ENCODE results near the gene RIC3. TPM values are rescaled to one million over a fixed set of nuclear protein-coding genes. Genes with fewer than 3 reads are reported as not detected.

RIC3 gene
- total and polyA plus RNA-seq, 12 donors = 4.7 to 17.0 (median 12.5) TPM

- Histone ChIP-seq H3K4me3 (no peak overlapping the region), H3K36me3 (no peaks in the 10 kb centered on the region), H3K9me3 (no peaks in the 10 kb centered on the region), H3K27me3 (peaks cover 0 to 2% (median 0%) of the 10 kb centered on the region in 7 donors), H3K27ac (peak overlapping the region in 3 of 10 donors; percentile 3 to 52 (median 30)), H3K4me1 (peaks cover 2 to 58% (median 51%) of the 10 kb centered on the region in 9 donors)
- WGBS, 2 donors = 76 to 84% methylated on average over 7 of the region's 7 CpGs
- TF ChIP-seq CTCF (IDR thresholded peaks at IDR 0.05) = no peak
- intact Hi-C loops (cut with DNase I) = loop anchor here in 2 of 10 donors (2.0 to 5.0 kb wide), 2 partner anchors 18 to 54 kb away; no protein-coding TSS in a partner anchor
- ATAC-seq (no peak), DNase-seq (no peak)
Observed at GRCh38 chr11:8086571-8086970, 82.3 kb downstream of the RIC3 start.

- intact Hi-C loops (cut with DNase I) = loop anchor here in 2 of 10 donors (2.0 to 5.0 kb wide), 2 partner anchors 17 to 54 kb away; no protein-coding TSS in a partner anchor
- Histone ChIP-seq H3K4me1 (peaks cover 4 to 59% (median 52%) of the 10 kb centered on the region in 9 donors), H3K27ac (peak overlapping the region in 4 of 10 donors; percentile 3 to 52 (median 28)), H3K9me3 (no peaks in the 10 kb centered on the region), H3K27me3 (peaks cover 0 to 6% (median 0%) of the 10 kb centered on the region in 7 donors), H3K4me3 (no peak overlapping the region), H3K36me3 (no peaks in the 10 kb centered on the region)
- DNase-seq (peak in 1 of 2 donors; percentile 29), ATAC-seq (peak in 6 of 8 donors; percentile 1 to 52 (median 29))
- peak in 1 of 9 donors; percentile 7 for TF ChIP-seq CTCF (IDR thresholded peaks at IDR 0.05)
- 31 to 34% methylated on average over 8 of the region's 8 CpGs for WGBS, 2 donors
Observed at GRCh38 chr11:8086001-8086479, 82.8 kb downstream of the RIC3 start.

- DNase-seq (no peak), ATAC-seq (no peak)
- Histone ChIP-seq H3K9me3 (no peaks in the 10 kb centered on the region), H3K27me3 (peaks cover 0 to 15% (median 0%) of the 10 kb centered on the region in 7 donors), H3K4me1 (peaks cover 4 to 64% (median 56%) of the 10 kb centered on the region in 9 donors), H3K27ac (peak overlapping the region in 1 of 10 donors; percentile 26), H3K4me3 (no peak overlapping the region), H3K36me3 (no peaks in the 10 kb centered on the region)
- 72 to 74% methylated on average over 11 of the region's 11 CpGs for WGBS, 2 donors
- intact Hi-C loops (cut with DNase I) = loop anchor here in 1 of 10 donors (5.0 kb wide), 1 partner anchor 53 kb away; no protein-coding TSS in a partner anchor
- TF ChIP-seq CTCF (IDR thresholded peaks at IDR 0.05) = no peak
Observed at GRCh38 chr11:8085011-8085645, 83.7 kb downstream of the RIC3 start.

- DNase-seq (no peak), ATAC-seq (no peak)
- no peak overlapping the region for H3K4me3 ChIP-seq
- no peak overlapping the region for H3K27ac ChIP-seq
- peaks cover 0 to 20% (median 0%) of the 10 kb centered on the region in 7 donors for H3K27me3 ChIP-seq
- intact Hi-C loops (cut with DNase I) = no loop called here
- no peaks in the 10 kb centered on the region for H3K9me3 ChIP-seq
- H3K4me1 ChIP-seq = peaks cover 4 to 64% (median 56%) of the 10 kb centered on the region in 9 donors
- WGBS, 2 donors = 93 to 94% methylated on average over 6 of the region's 6 CpGs
- no peaks in the 10 kb centered on the region for H3K36me3 ChIP-seq
- TF ChIP-seq CTCF (IDR thresholded peaks at IDR 0.05) = no peak
Observed at GRCh38 chr11:8084352-8084751, 84.5 kb downstream of the RIC3 start.
